GM21529 (cell line): ENCODE data around the gene ZNF785.
A peak's percentile ranks its signal among the peaks of the same experiment; 100 is the strongest.

Experiments used
- ATAC-seq: cut with Tn5 transposase; IDR thresholded peaks from one replicate; pipeline ENCODE4 v1.9.1; 2021; ENCODE audit not compliant: unreplicated experiment

ZNF785 gene

GRCh38 chr16:30566531-30566930, 19.0 kb downstream of the ZNF785 start:
- no peak for ATAC-seq

GRCh38 chr16:30565984-30566383, 19.5 kb downstream of the ZNF785 start:
- no peak for ATAC-seq

DNA sequence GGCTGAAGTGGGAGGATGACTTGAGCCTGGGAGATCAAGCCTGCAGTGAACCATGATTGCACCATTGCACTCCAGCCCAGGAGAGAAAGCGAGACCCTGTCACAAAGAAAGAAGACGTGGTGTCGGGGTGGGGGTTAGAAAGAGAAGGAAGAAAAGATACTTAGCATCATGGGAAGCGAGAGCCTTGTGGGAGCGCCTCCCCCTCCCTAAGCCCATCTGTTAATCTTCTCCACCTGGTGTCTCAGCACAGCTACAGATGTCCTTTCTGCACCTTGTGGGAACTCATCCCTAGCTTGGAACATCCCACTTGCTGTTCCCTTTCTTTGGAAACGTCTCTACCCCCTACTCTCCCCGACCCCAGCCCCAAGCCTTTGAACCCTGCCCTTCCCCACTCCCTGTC, 20.0 kb downstream of the ZNF785 start:
- no peak for ATAC-seq

DNA sequence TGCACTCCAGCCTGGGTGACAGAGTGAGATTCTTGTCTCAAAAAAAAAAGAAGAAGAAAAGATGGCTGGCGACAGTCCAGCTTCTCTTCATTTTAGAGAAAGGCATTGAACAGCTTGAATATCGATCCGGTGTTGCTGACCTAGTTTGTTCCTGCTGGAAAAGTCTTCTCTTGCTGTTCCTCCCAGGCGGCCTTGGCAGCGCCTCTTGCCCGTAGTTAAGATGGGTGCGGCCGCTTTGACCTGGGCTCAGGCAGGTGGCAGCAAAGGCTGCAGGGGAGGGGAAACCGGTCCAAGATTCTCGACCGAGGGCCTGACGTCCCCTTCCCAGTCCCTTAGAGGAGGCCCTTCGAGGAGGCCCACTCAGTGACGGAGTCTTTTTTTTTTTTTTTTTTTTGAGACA, 23.5 kb downstream of the ZNF785 start:
- no peak for ATAC-seq

DNA sequence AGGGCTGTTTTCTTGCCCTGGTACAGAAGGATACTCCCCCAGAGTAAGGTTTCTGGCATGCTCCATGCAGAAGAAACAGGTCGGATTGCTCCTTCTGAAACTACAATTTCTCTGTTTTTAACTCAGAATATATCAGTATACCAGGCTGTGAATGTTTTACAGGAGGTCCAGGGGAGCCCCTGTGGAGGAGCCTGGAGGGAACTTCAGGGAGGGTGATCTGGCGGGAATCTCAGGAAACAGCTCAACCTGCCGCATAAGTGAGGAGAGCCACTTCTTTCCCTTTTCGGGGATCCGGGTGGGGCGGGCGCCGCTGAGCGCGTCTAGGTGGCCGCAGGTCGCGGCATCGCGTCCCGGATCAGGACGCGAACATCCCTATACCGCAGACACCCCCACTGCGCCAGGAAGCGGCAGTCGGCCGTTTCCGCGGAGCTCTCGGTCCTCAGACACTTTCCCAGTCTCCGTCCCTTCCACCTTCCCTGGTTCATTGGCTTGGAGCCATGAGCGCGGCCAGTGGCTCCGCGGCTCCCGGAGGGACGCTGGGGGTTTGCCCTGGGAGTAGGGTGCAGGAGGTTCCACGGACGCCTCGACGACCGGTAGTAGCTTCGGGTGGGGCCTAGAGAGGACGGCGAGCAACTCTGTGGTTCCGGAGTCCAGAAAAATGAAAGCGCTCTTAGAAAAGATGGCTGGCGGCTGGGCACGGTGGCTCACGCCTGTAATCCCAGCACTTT, 24.2 kb downstream of the ZNF785 start:
- ATAC-seq: no peak

DNA sequence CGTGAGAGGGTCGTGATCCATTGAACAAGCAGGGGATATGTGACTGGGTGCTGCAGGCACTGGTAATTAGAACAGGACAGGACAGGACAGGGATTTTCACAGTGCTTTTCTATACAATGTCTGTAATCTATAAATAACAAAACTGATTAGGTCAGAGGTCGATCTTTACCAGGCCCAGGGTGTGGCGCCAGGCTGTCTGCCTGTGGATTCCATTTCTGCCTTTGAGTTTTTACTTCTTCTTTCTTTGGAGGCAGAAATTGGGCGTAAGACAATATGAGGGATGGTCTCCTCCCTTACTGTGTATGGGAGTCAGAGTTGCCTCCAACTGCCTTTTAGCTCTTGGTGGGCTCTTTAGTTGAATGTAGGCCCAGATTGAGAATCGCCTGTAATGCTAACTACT, 25.8 kb downstream of the ZNF785 start:
- no peak for ATAC-seq

DNA sequence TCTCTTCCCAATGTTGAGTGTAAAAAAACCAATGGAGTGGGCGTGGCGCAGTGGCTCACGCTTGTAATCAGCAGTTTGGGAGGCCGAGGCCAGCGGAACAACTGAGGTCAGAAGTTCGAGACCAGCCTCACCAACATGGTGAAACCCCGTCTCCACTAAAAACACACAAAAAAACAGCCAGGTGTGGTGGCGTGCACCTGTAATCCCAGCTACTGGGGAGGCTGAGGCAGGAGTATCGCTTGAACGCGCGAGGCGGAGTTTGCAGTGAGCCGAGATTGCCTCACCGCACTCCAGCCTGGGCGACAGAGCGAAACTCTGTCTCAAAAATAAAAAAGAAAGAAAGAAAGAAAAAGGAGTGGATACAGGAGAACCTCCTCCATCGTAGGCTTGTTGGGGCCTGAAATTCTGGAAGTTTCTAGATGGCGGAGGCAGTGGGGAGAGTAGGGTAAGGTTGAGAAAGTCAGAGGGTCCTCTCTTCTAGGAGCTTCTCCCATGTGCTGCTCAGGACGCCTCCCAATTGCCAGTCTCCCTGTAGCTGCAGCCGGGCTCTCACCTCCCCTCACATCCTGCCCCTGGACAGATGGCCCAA, 26.6 kb downstream of the ZNF785 start:
- no peak for ATAC-seq

GRCh38 chr16:30557957-30558788, 27.3 kb downstream of the ZNF785 start, which contains the start of gene ZNF764:
Gene ZNF764 (minus strand): TSS chr16:30558374. CDS start chr16:30558182, 192 bp downstream.
- ATAC-seq: peak; percentile 88

DNA sequence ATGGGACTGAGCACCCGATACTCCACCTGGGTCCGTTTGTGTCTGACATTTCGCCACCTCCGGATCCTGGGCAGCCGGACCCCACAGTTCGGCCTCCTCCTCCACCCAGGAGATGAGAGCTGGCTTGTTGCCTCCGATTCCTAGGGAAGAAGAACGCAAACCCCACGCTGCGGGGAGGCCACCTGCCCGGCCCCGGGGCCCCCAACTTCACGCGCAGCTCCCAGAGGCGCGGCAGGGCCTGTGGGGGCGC, 27.9 kb downstream of the ZNF785 start:
- ATAC-seq: peak; percentile 3

GRCh38 chr16:30556125-30556473, 29.4 kb downstream of the ZNF785 start:
- no peak for ATAC-seq

- no peak for ATAC-seq
Observed at GRCh38 chr16:30555315-30556124, 30.0 kb downstream of the ZNF785 start.

GRCh38 chr16:30554557-30555314, 30.8 kb downstream of the ZNF785 start:
- ATAC-seq: no peak

DNA sequence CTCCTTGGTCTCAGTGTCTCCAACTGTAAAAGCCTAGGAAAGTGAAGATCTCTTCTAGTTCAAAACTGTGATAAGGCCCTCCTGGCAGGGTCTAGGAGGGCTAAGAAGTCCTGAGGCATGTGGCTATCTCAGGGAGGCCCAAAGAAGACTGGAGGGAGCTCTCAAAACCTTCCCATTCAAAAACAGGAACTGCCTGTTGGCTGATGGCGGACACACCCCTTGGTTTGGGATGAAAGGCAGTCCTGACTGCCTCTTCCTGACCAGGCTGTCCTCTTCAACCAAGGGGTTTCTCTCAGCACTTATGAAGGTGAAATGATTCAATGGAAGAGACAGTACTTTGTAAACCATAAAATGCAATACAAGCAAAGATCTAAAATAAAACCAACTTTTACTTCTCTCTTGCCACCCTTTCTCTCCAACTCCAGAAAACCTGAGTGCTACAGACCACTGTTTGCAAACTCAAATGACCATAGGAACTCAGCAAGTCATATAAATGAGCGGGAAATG, 32.1 kb downstream of the ZNF785 start:
- no peak for ATAC-seq

DNA sequence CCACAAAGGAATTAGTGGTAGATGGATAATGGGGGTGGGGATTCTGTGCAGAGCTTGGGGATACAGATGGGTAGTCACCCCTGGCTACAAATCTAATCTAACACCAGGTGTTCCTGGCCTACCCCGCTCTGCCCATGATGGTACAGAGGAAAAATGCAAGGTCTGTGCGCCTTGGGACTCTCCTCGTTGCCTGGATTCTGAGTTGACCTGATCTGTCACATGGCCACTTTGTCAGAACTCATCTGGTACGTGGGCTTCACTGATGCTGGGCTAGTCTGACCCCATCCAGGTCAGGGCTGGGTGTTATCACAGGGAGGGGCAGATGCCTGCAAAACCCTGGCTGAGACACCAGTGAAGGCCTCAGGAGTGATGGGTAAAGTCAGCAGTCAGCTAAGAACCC, 32.5 kb downstream of the ZNF785 start:
- no peak for ATAC-seq

- no peak for ATAC-seq
Observed at GRCh38 chr16:30551781-30552180, 33.7 kb downstream of the ZNF785 start.

DNA sequence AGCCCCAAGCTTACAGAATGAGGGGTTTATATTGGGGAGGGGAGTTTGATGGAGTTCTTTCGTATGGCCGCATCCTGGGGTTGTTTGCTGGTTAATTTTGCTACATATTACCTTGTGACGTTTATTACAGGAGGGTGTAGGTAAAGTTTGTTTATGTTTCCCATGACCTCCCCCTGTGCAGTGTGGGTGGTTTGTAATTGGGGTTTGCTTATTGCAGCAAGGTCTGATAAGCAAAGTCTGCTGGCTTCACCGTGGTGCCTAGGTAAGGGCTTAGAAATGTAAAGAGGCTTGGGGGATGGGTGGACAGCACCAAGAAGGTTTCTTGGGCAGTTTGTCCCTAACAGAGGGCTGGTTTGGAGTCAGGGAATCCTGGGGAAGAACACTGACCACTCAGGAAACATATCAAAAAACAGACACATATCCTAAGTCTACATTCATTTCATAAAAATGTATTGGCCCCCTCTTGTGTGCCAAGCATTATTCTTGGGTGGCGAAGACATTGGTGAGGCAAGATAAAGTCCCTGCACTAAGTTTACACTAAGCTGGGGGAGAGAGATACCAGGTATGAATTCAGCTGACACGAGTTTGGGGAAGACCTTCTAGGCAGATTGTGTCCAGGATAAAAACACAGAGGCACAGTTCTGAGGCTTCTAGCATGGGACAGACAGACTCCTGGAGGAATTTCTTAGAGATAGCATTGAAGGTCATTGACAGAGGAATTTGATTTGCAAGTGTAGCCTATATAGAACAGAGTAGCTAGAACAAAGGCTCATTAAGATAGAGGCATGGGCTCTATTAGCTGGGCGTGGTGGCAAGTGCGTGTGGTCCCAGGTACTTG, 36.9 kb downstream of the ZNF785 start:
- no peak for ATAC-seq

DNA sequence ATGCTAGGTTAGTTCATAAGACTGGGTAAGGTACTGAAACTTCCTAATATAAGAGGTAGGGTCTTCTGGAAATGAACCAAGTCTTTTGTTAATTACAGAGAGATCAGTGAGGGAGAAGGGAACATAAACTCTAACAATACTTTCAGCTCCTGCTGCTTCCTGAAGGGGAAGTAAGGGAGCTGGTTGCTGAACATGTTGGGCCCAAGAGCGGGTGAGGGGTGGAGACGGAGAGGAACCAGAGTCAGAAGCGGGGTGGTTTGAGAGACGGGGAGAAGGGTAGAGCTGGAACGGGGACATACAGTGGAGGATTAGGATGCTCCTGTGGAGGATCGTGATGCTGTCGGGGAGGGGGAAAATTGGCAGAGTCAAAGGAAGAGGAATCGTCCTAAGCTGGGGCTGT, 39.4 kb downstream of the ZNF785 start:
- ATAC-seq: no peak

DNA sequence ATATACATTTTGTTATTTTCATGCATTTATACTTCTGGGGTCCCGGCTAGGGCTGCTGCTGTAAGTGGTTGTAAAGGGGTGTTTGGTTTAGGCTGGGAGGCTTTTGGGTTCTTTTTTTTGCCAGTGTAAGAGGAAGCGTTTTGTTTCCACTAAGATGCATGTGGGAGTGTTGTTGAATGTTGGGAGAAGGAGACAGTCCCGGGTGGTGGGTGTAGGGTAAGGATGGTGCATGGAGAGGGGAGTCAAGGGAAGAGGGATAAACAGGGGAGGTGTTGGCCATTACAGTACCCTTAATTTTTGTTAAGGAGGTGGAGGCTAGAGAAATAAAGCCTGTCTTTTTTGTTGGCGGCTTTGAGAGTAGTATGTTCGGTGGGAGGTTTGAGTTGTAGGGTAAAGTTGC, 42.4 kb downstream of the ZNF785 start:
- ATAC-seq: no peak

DNA sequence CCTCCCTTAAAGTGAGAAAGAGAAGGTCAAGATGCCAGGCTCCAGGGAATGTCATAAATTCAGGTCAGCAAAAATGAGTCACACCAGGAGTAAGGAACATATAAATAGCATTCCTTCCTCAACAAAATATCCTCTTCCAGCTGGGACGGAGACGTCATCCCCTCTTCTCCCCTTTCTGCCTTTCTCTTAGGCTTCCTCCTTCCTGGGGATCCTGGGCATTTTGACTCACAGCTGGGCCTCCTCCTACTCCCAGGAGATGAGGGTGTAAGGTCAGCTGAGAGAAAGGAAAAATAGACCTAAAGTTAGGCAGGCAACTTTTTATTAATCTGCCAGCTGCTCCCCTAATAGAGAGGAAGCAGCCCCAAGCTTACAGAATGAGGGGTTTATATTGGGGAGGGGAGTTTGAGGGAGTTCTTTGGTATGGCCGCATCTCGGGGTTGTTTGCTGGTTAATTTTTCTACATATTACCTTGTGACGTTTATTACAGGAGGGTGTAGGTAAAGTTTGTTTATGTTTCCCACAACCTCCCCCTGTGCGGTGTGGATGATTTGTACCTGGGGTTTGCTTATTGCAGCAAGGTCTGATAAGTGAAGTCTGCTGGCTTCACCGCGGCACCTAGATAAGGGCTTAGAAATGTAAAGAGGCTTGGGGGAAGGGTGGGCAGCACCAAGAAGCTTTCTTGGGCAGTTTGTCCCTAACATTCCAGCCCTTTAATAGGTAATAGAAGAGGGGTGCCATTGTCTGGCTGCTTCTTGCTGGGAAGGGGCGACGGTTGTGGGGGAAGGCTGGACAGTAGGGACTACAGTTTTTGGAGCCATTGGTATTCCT, 43.8 kb downstream of the ZNF785 start:
- ATAC-seq: no peak
